T-helper 1 cell treated with Interleukin-12 subunit alpha and Interleukin-12 subunit beta and Interleukin-4 antibody, amounts not matched to agents 30 μg/mL and 1 μg/mL, for 36 hours (primary cell): ENCODE data around the gene NPR2.

ENCODE experiments used
- H3K27ac Mint-ChIP-seq: one replicate; pipeline ENCODE4 v1.8.0; 2021; ENCODE audit warnings: mild to moderate bottlenecking, mixed read lengths
- H3K27me3 Mint-ChIP-seq: one replicate; pipeline ENCODE4 v1.8.0; 2021; ENCODE audit warnings: low read depth, mixed read lengths
- H3K36me3 Mint-ChIP-seq: one replicate; pipeline ENCODE4 v1.8.0; 2021; ENCODE audit warnings: low read depth, mixed read lengths
- H3K4me1 Mint-ChIP-seq: one replicate; pipeline ENCODE4 v1.8.0; 2021; ENCODE audit warnings: low read depth, mixed read lengths
- H3K4me3 Mint-ChIP-seq: one replicate; pipeline ENCODE4 v1.8.0; 2021; ENCODE audit warnings: mild to moderate bottlenecking, moderate library complexity, mixed read lengths
- H3K9me3 Mint-ChIP-seq: one replicate; pipeline ENCODE4 v1.8.0; 2021; ENCODE audit warnings: mixed read lengths

The NPR2 gene

DNA sequence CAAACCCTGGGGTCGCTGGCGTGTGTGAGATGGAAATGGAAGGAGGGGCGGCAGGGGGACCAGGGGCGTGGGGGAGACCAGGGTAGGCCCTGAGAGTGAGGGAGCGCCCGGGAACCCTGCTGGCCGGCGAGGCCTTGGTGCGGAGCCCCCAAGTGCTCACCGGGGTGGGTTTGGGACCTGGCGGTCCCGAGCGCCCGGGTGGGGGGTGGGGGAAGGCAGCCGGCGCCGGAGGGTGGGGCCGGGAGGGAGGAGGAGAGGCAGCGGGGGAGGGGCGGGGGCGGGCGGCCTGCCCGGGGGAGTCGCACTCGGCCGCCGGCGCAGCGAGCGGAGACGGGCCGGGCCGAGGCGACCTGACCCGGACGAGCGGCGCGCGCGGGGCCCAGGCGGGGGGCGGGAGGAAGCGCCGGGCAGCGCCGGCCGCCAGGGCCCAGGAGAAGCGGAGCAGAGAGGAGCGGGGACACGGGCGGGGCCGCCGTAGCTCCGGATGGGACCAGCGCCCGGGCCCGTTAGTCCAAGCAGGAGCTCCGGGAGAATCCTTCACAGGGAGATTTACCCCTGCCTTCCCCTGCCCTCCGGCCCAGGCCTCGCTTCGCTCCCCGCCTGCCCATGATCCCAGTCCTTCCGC is at the start of gene NPR2:
NPR2 (plus strand) TSS at position 295 of the 625 bp plus-strand sequence. CDS start 818 bp downstream, outside the sequence.
- Mint-ChIP-seq H3K27me3 (no peaks in the 10 kb centered on the region), H3K36me3 (peaks cover 7% of the 10 kb centered on the region), H3K9me3 (no peaks in the 10 kb centered on the region), H3K4me1 (peaks cover 14% of the 10 kb centered on the region), H3K27ac (no peak within 1 kb of the TSS), H3K4me3 (no peak within 1 kb of the TSS)

- peaks cover 29% of the 10 kb centered on the region for H3K4me1 Mint-ChIP-seq
- H3K36me3 Mint-ChIP-seq, result peaks cover 53% of the 10 kb centered on the region
- H3K4me3 Mint-ChIP-seq, result no peak overlapping the region
- H3K27ac Mint-ChIP-seq, result no peak overlapping the region
- H3K27me3 Mint-ChIP-seq, result no peaks in the 10 kb centered on the region
- H3K9me3 Mint-ChIP-seq, result no peaks in the 10 kb centered on the region
Measured at GRCh38 chr9:35741740-35742139, 49.7 kb upstream of the NPR2 start.

GRCh38 chr9:35743452-35743851 is 47.9 kb upstream of the NPR2 start:
- H3K36me3 Mint-ChIP-seq, result peaks cover 41% of the 10 kb centered on the region
- H3K4me3 Mint-ChIP-seq, result no peak overlapping the region
- no peaks in the 10 kb centered on the region for H3K9me3 Mint-ChIP-seq
- H3K27me3 Mint-ChIP-seq, result no peaks in the 10 kb centered on the region
- H3K27ac Mint-ChIP-seq, result no peak overlapping the region
- peaks cover 44% of the 10 kb centered on the region for H3K4me1 Mint-ChIP-seq

- H3K27ac Mint-ChIP-seq, result no peak overlapping the region
- no peaks in the 10 kb centered on the region for H3K27me3 Mint-ChIP-seq
- no peak overlapping the region for H3K4me3 Mint-ChIP-seq
- peaks cover 36% of the 10 kb centered on the region for H3K36me3 Mint-ChIP-seq
- H3K9me3 Mint-ChIP-seq, result no peaks in the 10 kb centered on the region
- peaks cover 44% of the 10 kb centered on the region for H3K4me1 Mint-ChIP-seq
Measured at GRCh38 chr9:35743880-35744518, 47.4 kb upstream of the NPR2 start.

GRCh38 chr9:35745569-35745968 is 45.8 kb upstream of the NPR2 start:
- peaks cover 53% of the 10 kb centered on the region for H3K4me1 Mint-ChIP-seq
- no peaks in the 10 kb centered on the region for H3K27me3 Mint-ChIP-seq
- peaks cover 35% of the 10 kb centered on the region for H3K36me3 Mint-ChIP-seq
- peak overlapping the region; percentile 71 for H3K4me3 Mint-ChIP-seq
- H3K27ac Mint-ChIP-seq, result no peak overlapping the region
- H3K9me3 Mint-ChIP-seq, result no peaks in the 10 kb centered on the region

DNA sequence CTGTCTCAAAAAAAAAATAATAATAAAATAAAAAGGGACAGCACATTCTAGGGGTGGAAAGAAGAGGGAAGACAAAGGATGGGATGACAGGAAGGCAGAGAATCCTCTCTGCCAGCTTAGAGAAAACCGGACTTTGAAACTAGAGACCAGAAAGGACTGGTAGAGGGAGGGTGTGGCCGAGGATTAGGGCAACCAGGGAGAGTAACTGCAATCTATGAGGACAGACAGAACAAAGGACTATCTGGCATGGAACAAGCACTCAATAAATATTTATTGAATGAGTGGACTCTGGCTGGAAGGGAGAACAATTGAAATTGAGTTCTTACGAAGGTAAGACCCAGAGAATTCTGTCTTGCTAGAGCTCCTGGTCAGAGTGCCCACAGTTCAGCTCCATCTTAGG is 44.8 kb upstream of the NPR2 start:
- no peaks in the 10 kb centered on the region for H3K9me3 Mint-ChIP-seq
- H3K4me3 Mint-ChIP-seq, result no peak overlapping the region
- peaks cover 39% of the 10 kb centered on the region for H3K36me3 Mint-ChIP-seq
- peaks cover 53% of the 10 kb centered on the region for H3K4me1 Mint-ChIP-seq
- no peak overlapping the region for H3K27ac Mint-ChIP-seq
- H3K27me3 Mint-ChIP-seq, result no peaks in the 10 kb centered on the region

DNA sequence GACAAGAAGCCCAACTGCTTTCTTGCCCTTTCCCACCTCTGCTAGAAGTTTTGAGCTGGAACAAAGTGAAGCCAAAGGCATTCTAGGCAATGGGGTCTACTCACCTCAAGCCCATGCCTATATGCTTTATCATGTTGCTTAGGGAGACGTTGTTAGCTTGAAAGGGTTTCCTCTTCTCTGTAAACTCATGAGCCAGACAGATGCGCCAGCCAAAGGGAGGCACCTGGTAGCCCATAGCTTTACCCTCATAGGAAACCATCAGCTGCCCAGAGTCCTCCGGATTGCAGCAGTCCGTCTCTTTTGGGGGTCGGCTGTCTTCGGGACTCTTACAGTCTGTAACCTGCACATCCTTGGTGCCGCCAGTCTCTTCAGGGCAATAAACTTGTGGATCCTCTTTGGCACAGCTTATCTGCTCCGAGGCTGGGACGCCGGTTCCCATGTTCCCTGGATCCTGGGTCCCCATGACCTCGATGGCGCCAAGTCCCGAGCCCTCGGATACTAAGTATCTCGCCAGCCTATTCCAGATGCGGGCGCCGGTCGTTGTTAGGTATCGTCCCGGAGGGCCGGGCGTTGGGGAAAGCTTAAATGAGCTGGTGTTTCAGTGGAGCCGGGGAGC is 43.0 kb upstream of the NPR2 start:
- Mint-ChIP-seq H3K4me1 (peaks cover 44% of the 10 kb centered on the region), H3K36me3 (peaks cover 38% of the 10 kb centered on the region), H3K4me3 (peak overlapping the region; percentile 87), H3K9me3 (no peaks in the 10 kb centered on the region), H3K27ac (peak overlapping the region; percentile 67), H3K27me3 (no peaks in the 10 kb centered on the region)

DNA sequence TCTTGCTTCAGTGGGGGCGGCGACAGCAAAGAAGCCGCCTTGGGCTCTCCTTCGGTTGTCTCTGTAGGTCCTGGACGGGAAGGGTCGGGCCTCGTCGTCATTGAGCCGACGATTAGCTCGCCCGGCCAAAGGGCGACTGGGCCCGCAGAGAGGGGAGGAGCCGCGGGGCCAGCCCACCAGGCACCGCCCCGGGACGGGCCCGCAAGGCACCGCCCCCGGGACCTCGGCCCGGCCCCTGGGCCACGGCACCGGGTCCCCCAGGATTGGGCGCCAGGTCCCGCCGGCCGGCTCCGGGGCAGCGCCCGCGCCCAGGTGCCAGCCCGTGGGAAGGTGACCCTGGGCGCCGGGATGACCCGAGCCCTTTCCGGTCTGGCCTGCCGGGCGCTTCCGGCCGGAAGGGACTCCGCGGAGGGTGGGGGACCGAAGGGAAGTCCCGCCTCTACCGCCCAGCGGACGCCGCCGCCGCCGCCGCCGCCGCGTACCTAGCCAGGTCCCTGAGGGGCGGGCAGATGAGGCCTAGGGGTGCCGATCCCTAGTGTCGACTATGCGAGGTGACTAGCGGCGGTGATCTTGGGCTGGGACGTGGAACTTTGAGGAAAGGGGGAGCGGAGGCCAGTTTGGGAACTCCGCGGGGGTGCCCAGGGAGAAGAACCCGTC is 42.4 kb upstream of the NPR2 start, which contains the start of the genes GBA2 and RGP1:
GBA2 (minus strand) TSS at position 371 of the 657 bp plus-strand sequence. CDS start 524 bp downstream, outside the sequence.
RGP1 (plus strand) TSS at position 430 of the 657 bp plus-strand sequence. CDS start 469 bp downstream, outside the sequence.
- Mint-ChIP-seq H3K4me1 (peaks cover 41% of the 10 kb centered on the region), H3K27me3 (no peaks in the 10 kb centered on the region), H3K27ac (peak within 1 kb of the TSS; percentile 90), H3K9me3 (no peaks in the 10 kb centered on the region), H3K4me3 (peak within 1 kb of the TSS; percentile 90), H3K36me3 (peaks cover 40% of the 10 kb centered on the region)

- no peaks in the 10 kb centered on the region for H3K27me3 Mint-ChIP-seq
- H3K36me3 Mint-ChIP-seq, result peaks cover 38% of the 10 kb centered on the region
- no peaks in the 10 kb centered on the region for H3K9me3 Mint-ChIP-seq
- H3K4me3 Mint-ChIP-seq, result peak overlapping the region; percentile 90
- peak overlapping the region; percentile 90 for H3K27ac Mint-ChIP-seq
- H3K4me1 Mint-ChIP-seq, result peaks cover 41% of the 10 kb centered on the region
Measured at GRCh38 chr9:35749515-35750255, 41.7 kb upstream of the NPR2 start.

DNA sequence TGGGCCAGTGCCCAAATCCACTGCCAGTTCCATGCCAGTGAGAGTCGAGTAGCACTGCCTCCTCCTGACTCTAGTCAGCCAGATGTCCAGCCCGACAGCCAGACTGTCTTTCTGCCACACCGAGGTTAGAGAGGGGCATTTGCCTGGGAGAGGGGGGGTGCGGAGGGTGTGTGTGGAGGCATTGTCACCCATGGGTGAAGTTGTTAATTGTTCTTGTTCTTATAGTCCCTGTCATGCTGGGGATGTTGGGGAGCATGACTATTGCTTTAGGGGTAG is 41.2 kb upstream of the NPR2 start:
- Mint-ChIP-seq H3K27ac (peak overlapping the region; percentile 90), H3K4me1 (peaks cover 39% of the 10 kb centered on the region), H3K36me3 (peaks cover 36% of the 10 kb centered on the region), H3K4me3 (peak overlapping the region; percentile 90), H3K27me3 (no peaks in the 10 kb centered on the region), H3K9me3 (no peaks in the 10 kb centered on the region)

DNA sequence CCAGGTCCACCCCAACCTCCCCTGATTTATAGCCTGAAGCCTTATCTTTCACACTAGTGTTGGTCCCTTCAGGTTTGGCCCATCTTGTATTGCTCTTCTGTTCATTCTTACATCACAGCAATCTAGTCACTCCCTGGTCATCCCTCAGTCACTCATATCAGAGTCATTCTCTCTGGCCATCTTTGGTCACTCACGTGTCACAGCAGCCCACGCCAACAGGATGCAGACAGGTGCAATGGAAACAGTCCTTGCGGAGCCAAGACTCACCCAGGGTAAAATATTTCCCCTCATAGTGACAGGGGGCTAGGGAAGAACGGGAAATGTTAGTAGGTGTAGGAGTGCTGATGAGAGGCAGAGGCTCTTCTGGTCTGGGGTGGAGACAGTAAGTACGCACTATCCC is 37.9 kb upstream of the NPR2 start:
- Mint-ChIP-seq H3K27ac (no peak overlapping the region), H3K27me3 (no peaks in the 10 kb centered on the region), H3K4me1 (peaks cover 29% of the 10 kb centered on the region), H3K36me3 (peaks cover 37% of the 10 kb centered on the region), H3K4me3 (no peak overlapping the region), H3K9me3 (no peaks in the 10 kb centered on the region)

DNA sequence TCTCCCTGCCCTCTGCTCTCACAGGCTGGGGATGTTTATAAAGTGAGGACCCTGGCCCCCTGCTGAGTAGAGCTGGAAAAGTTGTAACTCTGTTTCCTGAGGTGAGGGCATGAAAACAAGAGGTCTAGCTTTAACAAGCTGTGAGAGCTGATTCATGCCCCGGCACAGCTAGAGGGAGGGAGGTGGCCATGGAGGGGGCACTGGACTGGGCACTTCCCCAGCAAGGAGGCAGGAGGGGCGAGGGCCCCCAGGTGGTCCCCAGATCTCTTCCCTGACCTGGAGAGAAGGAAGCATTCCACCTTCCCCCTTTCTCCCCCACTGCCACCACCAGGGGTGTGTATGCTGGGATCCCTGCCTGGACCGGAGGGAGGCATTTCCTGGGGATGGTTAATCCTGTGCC is 37.1 kb upstream of the NPR2 start, which contains the start of gene MSMP:
MSMP (minus strand) TSS at position 13 of the 400 bp plus-strand sequence. CDS start 147 bp downstream, outside the sequence.
- Mint-ChIP-seq H3K9me3 (no peaks in the 10 kb centered on the region), H3K36me3 (peaks cover 37% of the 10 kb centered on the region), H3K4me1 (peaks cover 35% of the 10 kb centered on the region), H3K27me3 (no peaks in the 10 kb centered on the region), H3K4me3 (no peak within 1 kb of the TSS), H3K27ac (no peak within 1 kb of the TSS)

GRCh38 chr9:35755071-35755470 is 36.3 kb upstream of the NPR2 start:
- no peak overlapping the region for H3K4me3 Mint-ChIP-seq
- peaks cover 31% of the 10 kb centered on the region for H3K36me3 Mint-ChIP-seq
- H3K4me1 Mint-ChIP-seq, result peaks cover 32% of the 10 kb centered on the region
- no peak overlapping the region for H3K27ac Mint-ChIP-seq
- no peaks in the 10 kb centered on the region for H3K9me3 Mint-ChIP-seq
- H3K27me3 Mint-ChIP-seq, result no peaks in the 10 kb centered on the region
